IMR-90 (cell line): ENCODE measurements around the gene TXNDC5. TPM values are rescaled to one million over a fixed set of nuclear protein-coding genes. Genes with fewer than 3 reads are reported as not detected.

Experiments used
- ATAC-seq: fragments of 200-7000 bp; cut with Tn5 transposase; 2 replicates; pipeline ENCODE4 v1.9.1; 2020; ENCODE audit warnings: low read depth, mild to moderate bottlenecking, moderate library complexity
- BruUV-seq: library from RNA; stranded (reverse); fragments of 400-500 nt; replicated peaks from 2 replicates; lab custom pipeline; 2021; lab: Mats Ljungman, UMichigan
- CTCF ChIA-PET: fragments of 300-600 bp; formaldehyde crosslinking; extraction: SDS; loops from one replicate; lab custom pipeline; 2021; ENCODE audit warnings: antibody characterized with exemption; lab: Yijun Ruan, JAX
- POLR2A ChIA-PET: fragments of 300-600 bp; sonication (Branson Sonifier 250); formaldehyde crosslinking; loops from one replicate; lab custom pipeline; 2022; ENCODE audit warnings: antibody characterized with exemption; ENCODE audit not compliant: unreplicated experiment; lab: Charles Lee
- DNase-seq: peaks from one replicate; pipeline ENCODE4 v3.0.0; 2013
- H2AFZ ChIP-seq: replicated peaks from 2 replicates; pipeline ENCODE3; 2013; ENCODE audit warnings: low read length, mild to moderate bottlenecking; ENCODE audit not compliant: poor library complexity
- H2AK5ac ChIP-seq: 2 replicates; pipeline ENCODE4 v1.6.1; 2013; ENCODE audit warnings: low read depth, low read length, inconsistent platforms
- H2AK9ac ChIP-seq: replicated peaks from 2 replicates; pipeline ENCODE3; 2013; ENCODE audit warnings: mild to moderate bottlenecking, low read depth, low read length, moderate library complexity; ENCODE audit not compliant: poor library complexity
- H2BK120ac ChIP-seq: 2 replicates; pipeline ENCODE4 v1.6.1; 2013; ENCODE audit warnings: low read depth, low read length, inconsistent platforms
- H2BK15ac ChIP-seq: 3 replicates; pipeline ENCODE4 v1.6.1; 2013; ENCODE audit warnings: low read depth, low read length, inconsistent platforms
- H2BK20ac ChIP-seq: 2 replicates; pipeline ENCODE4 v1.6.1; 2013; ENCODE audit warnings: low read depth, mild to moderate bottlenecking, inconsistent platforms, low read length, moderate library complexity
- H2BK5ac ChIP-seq: 2 replicates; pipeline ENCODE4 v1.6.1; 2013; ENCODE audit warnings: mild to moderate bottlenecking, low read depth, low read length, inconsistent platforms; ENCODE audit not compliant: poor library complexity, severe bottlenecking
- H3K14ac ChIP-seq: replicated peaks from 2 replicates; pipeline ENCODE4 v1.6.1; 2013; ENCODE audit warnings: low read depth, low read length, inconsistent platforms
- H3K18ac ChIP-seq: 2 replicates; pipeline ENCODE4 v1.6.1; 2013; ENCODE audit warnings: low read depth, low read length, control low read depth
- H3K23ac ChIP-seq: 2 replicates; pipeline ENCODE4 v1.6.1; 2013; ENCODE audit warnings: low read depth, low read length, inconsistent platforms
- H3K27ac ChIP-seq: 2 replicates; pipeline ENCODE4 v1.5.1; 2013; ENCODE audit warnings: mild to moderate bottlenecking, control low read depth, low read length; ENCODE audit not compliant: insufficient read depth
- H3K27me3 ChIP-seq: 2 replicates; pipeline ENCODE4 v1.6.1; 2013; ENCODE audit warnings: low read length; ENCODE audit not compliant: control insufficient read depth, insufficient read depth
- H3K36me3 ChIP-seq: 2 replicates; pipeline ENCODE4 v1.6.1; 2013; ENCODE audit warnings: low read length, mixed read lengths; ENCODE audit not compliant: control insufficient read depth, insufficient read depth
- H3K4ac ChIP-seq: 2 replicates; pipeline ENCODE4 v1.6.1; 2013; ENCODE audit warnings: low read depth, low read length, inconsistent platforms
- H3K4me1 ChIP-seq: 2 replicates; pipeline ENCODE4 v1.6.1; 2013; ENCODE audit warnings: low read length, mixed read lengths; ENCODE audit not compliant: control insufficient read depth, insufficient read depth
- H3K4me2 ChIP-seq: 2 replicates; pipeline ENCODE4 v1.6.1; 2013; ENCODE audit warnings: low read depth, mild to moderate bottlenecking, control low read depth, low read length, moderate library complexity
- H3K4me3 ChIP-seq: 2 replicates; pipeline ENCODE4 v1.5.1; 2013; ENCODE audit warnings: low read depth, mild to moderate bottlenecking, control low read depth, low read length, moderate library complexity; ENCODE audit not compliant: insufficient read depth
- H3K56ac ChIP-seq: 2 replicates; pipeline ENCODE4 v1.6.1; 2013; ENCODE audit warnings: low read length, inconsistent platforms; ENCODE audit not compliant: insufficient read depth; ENCODE audit errors: extremely low read depth
- H3K79me1 ChIP-seq, 2 experiments: 2 replicates each; pipeline ENCODE4 v1.6.1; 2013; ENCODE audit warnings: low read length in 2 of 2, inconsistent platforms in 1 of 2, low read depth in 1 of 2
- H3K9ac ChIP-seq: 2 replicates; pipeline ENCODE4 v1.6.1; 2013; ENCODE audit warnings: low read depth, low read length, control low read depth
- H3K9me1 ChIP-seq: 2 replicates; pipeline ENCODE4 v1.6.1; 2013; ENCODE audit warnings: low read length, inconsistent platforms; ENCODE audit not compliant: insufficient read depth
- H3K9me3 ChIP-seq: 2 replicates; pipeline ENCODE4 v1.6.1; 2013; ENCODE audit warnings: low read length; ENCODE audit not compliant: control insufficient read depth, insufficient read depth
- H4K20me1 ChIP-seq: 2 replicates; pipeline ENCODE4 v1.6.1; 2013; ENCODE audit warnings: low read length, inconsistent platforms; ENCODE audit not compliant: insufficient read depth
- H4K5ac ChIP-seq: 2 replicates; pipeline ENCODE4 v1.6.1; 2013; ENCODE audit warnings: mild to moderate bottlenecking, low read depth, low read length, control low read depth
- H4K8ac ChIP-seq, 2 experiments: 2 replicates each; pipeline ENCODE4 v1.6.1; 2013; ENCODE audit warnings: low read depth in 2 of 2, low read length in 2 of 2, control low read depth in 1 of 2, inconsistent platforms in 1 of 2
- H4K91ac ChIP-seq: 2 replicates; pipeline ENCODE4 v1.6.1; 2013; ENCODE audit warnings: low read depth, low read length, inconsistent platforms; ENCODE audit not compliant: insufficient read depth
- CEBPB ChIP-seq: IDR thresholded peaks from 2 replicates; pipeline ENCODE4 v1.6.1; 2012; ENCODE audit warnings: low read depth, low read length, improper control_type of control experiment
- POLR2A ChIP-seq: IDR thresholded peaks from 2 replicates; pipeline ENCODE4 v1.6.1; 2012; ENCODE audit warnings: mild to moderate bottlenecking, low read depth, low read length
- RCOR1 ChIP-seq: IDR thresholded peaks from 2 replicates; pipeline ENCODE4 v1.6.1; 2012; ENCODE audit warnings: mild to moderate bottlenecking, low read length, improper control_type of control experiment; ENCODE audit not compliant: insufficient replicate concordance
- RFX5 ChIP-seq: IDR thresholded peaks from 2 replicates; pipeline ENCODE4 v1.8.0; 2012; ENCODE audit warnings: low read depth, mild to moderate bottlenecking, low read length, moderate library complexity
- SMC3 ChIP-seq: fragments of 150-350 bp; IDR thresholded peaks from 2 replicates; pipeline ENCODE4 v1.6.1; 2016; ENCODE audit warnings: low read depth, mild to moderate bottlenecking, antibody characterized with exemption, low read length, moderate library complexity
- WGBS, 2 experiments: methylation state at CpG; one replicate each; pipeline versions ENCODE4 v1.1.5 to v1.1.7; 2013; ENCODE audit warnings: missing lambda C conversion rate in 2 of 2; ENCODE audit not compliant: insufficient read length in 1 of 2; ENCODE audit errors: extremely low coverage in 2 of 2; 5-methylcytosine and 5-hydroxymethylcytosine counted together
- dilution Hi-C: fragments of 300-500 bp; cut with HindIII; formaldehyde crosslinking; loops from one replicate; pipeline ENCODE4 v1.14.3; 2018; ENCODE audit warnings: low sequenced_read_pairs; ENCODE audit not compliant: unreplicated experiment
- in situ Hi-C: fragments of 300-500 bp; cut with MboI; formaldehyde crosslinking; loops from 3 replicates; pipeline ENCODE4 v1.14.3; 2019; ENCODE audit warnings: low sequenced_read_pairs, inconsistent platforms, mixed read lengths
- intact Hi-C: fragments of 100-400 bp; cut with micrococcal nuclease; formaldehyde crosslinking; loops from 2 replicates; pipeline ENCODE4 v1.10.0; 2022
- polyA plus RNA-seq, 3 experiments: library from polyadenylated mRNA; depleted of rRNA; stranded (reverse); fragments of >200 nt; gene quantifications; 2 replicates each; pipeline ENCODE4 v1.2.3, GENCODE V29; 2012; ENCODE audit warnings: low replicate concordance in 1 of 3
- total RNA-seq: library from RNA; depleted of rRNA; stranded (reverse); fragments of >200 nt; gene quantifications from 2 replicates; pipeline ENCODE4 v1.2.3, GENCODE V29; 2012
- TF ChIP-seq, protein P1 (sequence below): fragments of 150-350 bp; IDR thresholded peaks from 2 replicates; pipeline ENCODE4 v1.6.1; 2016; ENCODE audit warnings: low read depth, mild to moderate bottlenecking, low read length, moderate library complexity, borderline replicate concordance

Gene TXNDC5
- total and polyA plus RNA-seq, 2 of the 4 experiments (the other 2 are of a cell fraction), result 274 to 439 TPM

DNA sequence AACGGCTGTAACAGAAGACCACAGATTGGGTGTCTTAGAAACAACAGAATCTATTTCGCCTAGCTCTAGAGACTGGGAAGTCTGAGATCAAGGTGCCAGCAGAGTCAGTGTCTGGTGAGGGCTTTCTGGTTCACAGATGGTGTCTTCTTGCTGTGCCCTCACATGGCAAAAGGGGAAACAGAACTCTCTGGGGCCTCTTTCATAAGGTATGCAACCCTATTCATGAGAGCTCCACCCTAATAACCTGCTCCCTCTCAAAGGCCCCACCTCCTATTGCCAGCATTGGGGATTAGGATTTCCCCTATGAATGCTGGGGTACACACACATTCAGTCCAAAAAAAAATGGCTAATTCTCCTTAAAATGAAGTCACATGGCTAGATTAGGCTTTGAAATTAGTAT lies 10.0 kb downstream of the TXNDC5 start:
- H2BK15ac ChIP-seq, result no peak overlapping the region
- H4K91ac ChIP-seq, result no peak overlapping the region
- POLR2A ChIA-PET, result no interaction called here
- no peak overlapping the region for H4K5ac ChIP-seq
- no peaks in the 10 kb centered on the region for H3K9me3 ChIP-seq
- peaks cover 20% of the 10 kb centered on the region for H4K20me1 ChIP-seq
- TF ChIP-seq RFX5, result no peak
- no peak for TF ChIP-seq CEBPB
- TF ChIP-seq POLR2A, result no peak
- TF ChIP-seq, protein P1, sequence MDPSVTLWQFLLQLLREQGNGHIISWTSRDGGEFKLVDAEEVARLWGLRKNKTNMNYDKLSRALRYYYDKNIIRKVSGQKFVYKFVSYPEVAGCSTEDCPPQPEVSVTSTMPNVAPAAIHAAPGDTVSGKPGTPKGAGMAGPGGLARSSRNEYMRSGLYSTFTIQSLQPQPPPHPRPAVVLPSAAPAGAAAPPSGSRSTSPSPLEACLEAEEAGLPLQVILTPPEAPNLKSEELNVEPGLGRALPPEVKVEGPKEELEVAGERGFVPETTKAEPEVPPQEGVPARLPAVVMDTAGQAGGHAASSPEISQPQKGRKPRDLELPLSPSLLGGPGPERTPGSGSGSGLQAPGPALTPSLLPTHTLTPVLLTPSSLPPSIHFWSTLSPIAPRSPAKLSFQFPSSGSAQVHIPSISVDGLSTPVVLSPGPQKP, result no peak
- TF ChIP-seq SMC3, result no peak
- no peak for TF ChIP-seq RCOR1
- H3K14ac ChIP-seq, result no peak overlapping the region
- no peak overlapping the region for H3K23ac ChIP-seq
- H2BK5ac ChIP-seq, result no peak overlapping the region
- no peaks in the 10 kb centered on the region for H3K4me1 ChIP-seq
- dilution Hi-C loops (no loop called here), intact Hi-C loops (no loop called here), in situ Hi-C loops (no loop called here)
- no peak overlapping the region for H3K9ac ChIP-seq
- ATAC-seq (no peak), DNase-seq (no peak)
- H3K79me1 ChIP-seq, result peaks cover 48 to 50% of the 10 kb centered on the region in 2 experiments
- H3K4me2 ChIP-seq, result no peak overlapping the region
- peaks cover 4% of the 10 kb centered on the region; the same call in 1 of the 2 replicates for H3K9me1 ChIP-seq
- H3K36me3 ChIP-seq, result peaks cover 62% of the 10 kb centered on the region
- no peak overlapping the region for H2AK9ac ChIP-seq
- no CpG with 5 or more reads among the region's 2 CpGs for WGBS, 2 experiments
- no peak overlapping the region for H2AK5ac ChIP-seq
- H3K18ac ChIP-seq, result no peak overlapping the region
- no peak overlapping the region for H3K27ac ChIP-seq
- CTCF ChIA-PET, result no interaction called here
- H2AFZ ChIP-seq, result no peak overlapping the region
- no TSS peak for BruUV-seq
- H4K8ac ChIP-seq, result no peak overlapping the region
- H2BK120ac ChIP-seq, result no peak overlapping the region
- no peak overlapping the region for H3K56ac ChIP-seq
- H3K4me3 ChIP-seq, result no peak overlapping the region
- no peak overlapping the region for H3K4ac ChIP-seq
- no peak overlapping the region for H2BK20ac ChIP-seq
- no peaks in the 10 kb centered on the region for H3K27me3 ChIP-seq
